Measurements from ENCODE around the gene STRN.

Gene STRN

GRCh38 chr2:36820942-36821605 is 145.3 kb downstream of the STRN start:
- DNase-seq (ENCODE audit: low read depth), result no peak
- no peak for TF ChIP-seq CTCF (IDR thresholded peaks at IDR 0.05; ENCODE audit: low read length, missing control alignments)
- H3K4me3 ChIP-seq (replicated peaks; ENCODE audit: low read depth, low read length), result no peak overlapping the region

- DNase-seq (ENCODE audit: low read depth), result no peak
- H3K4me3 ChIP-seq (replicated peaks; ENCODE audit: low read depth, low read length), result no peak overlapping the region
- no peak for TF ChIP-seq CTCF (IDR thresholded peaks at IDR 0.05; ENCODE audit: low read length, missing control alignments)
Measured at GRCh38 chr2:36819095-36819711, 147.1 kb downstream of the STRN start.

GRCh38 chr2:36818542-36818941 is 147.8 kb downstream of the STRN start:
- H3K4me3 ChIP-seq (replicated peaks; ENCODE audit: low read depth, low read length), result no peak overlapping the region
- TF ChIP-seq CTCF (IDR thresholded peaks at IDR 0.05; ENCODE audit: low read length, missing control alignments), result no peak
- no peak for DNase-seq (ENCODE audit: low read depth)

- TF ChIP-seq CTCF (IDR thresholded peaks at IDR 0.05; ENCODE audit: low read length, missing control alignments), result peak; percentile 26
- H3K4me3 ChIP-seq (replicated peaks; ENCODE audit: low read depth, low read length), result no peak overlapping the region
- peak; percentile 8 for DNase-seq (ENCODE audit: low read depth)
Measured at GRCh38 chr2:36812196-36812595, 154.1 kb downstream of the STRN start.

- no peak for DNase-seq (ENCODE audit: low read depth)
- no peak for TF ChIP-seq CTCF (IDR thresholded peaks at IDR 0.05; ENCODE audit: low read length, missing control alignments)
- H3K4me3 ChIP-seq (replicated peaks; ENCODE audit: low read depth, low read length), result no peak overlapping the region
Measured at GRCh38 chr2:36811071-36811470, 155.3 kb downstream of the STRN start.

- H3K4me3 ChIP-seq (replicated peaks; ENCODE audit: low read depth, low read length), result no peak overlapping the region
- no peak for TF ChIP-seq CTCF (IDR thresholded peaks at IDR 0.05; ENCODE audit: low read length, missing control alignments)
- DNase-seq (ENCODE audit: low read depth), result no peak
Measured at GRCh38 chr2:36809069-36809445, 157.3 kb downstream of the STRN start.
